ENCODE results near the gene ZBTB4.

The ZBTB4 gene

DNA sequence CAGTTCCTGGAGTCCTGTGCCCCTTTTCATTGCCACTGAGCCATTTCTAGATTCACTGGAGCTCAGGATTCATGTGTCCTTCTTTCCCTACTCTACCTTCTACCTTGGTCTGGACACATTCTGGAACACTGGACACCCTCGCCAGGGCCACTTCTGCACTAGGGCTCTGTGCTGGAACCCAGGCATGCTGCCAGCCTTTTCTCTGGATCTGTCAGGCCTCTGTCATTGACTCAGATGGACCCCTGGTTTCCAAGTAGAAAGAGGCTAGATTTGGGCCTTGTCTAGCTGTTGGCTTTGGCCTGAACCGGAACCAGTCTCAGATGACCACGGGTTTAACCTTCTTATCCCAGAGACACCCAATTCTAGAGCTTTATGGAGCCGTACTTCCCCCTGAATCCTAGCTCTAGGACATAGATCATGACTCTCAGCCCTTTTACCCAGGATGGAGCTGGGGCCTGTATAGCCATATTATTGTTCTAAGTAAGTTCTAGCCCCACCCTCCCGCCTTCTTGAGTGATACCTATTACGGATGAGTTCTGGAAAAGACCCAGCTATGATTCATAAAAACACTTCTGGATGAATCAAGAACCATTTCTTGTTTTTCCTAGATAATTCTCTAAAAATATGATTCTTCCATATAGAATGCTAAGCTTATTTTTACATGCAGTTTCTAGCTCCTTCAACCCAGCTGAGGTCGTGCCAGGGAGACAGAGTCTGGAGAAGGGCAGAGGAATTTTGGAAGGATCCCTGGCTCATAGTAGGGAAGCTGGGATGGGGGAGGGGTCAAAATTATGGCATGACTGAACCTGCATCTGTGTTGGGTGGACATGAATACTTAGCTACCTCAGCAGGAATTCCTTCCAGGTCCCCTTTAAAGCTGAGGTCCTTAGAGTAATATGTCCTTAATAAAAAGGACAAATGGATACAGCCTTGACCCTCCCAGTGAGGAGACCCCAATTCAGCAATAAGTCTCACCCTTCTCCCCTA, 35.6 kb downstream of the ZBTB4 start:
- Histone ChIP-seq H3K9ac (ENCODE audit: low read depth in 1 of 2, low read length in 2 of 2) (no peak overlapping the region), H3K27me3 (ENCODE audit: control insufficient read depth in 1 of 2, insufficient read depth in 2 of 2, low read length in 2 of 2) (peaks cover 35 to 47% of the 10 kb centered on the region in 2 donors)

DNA sequence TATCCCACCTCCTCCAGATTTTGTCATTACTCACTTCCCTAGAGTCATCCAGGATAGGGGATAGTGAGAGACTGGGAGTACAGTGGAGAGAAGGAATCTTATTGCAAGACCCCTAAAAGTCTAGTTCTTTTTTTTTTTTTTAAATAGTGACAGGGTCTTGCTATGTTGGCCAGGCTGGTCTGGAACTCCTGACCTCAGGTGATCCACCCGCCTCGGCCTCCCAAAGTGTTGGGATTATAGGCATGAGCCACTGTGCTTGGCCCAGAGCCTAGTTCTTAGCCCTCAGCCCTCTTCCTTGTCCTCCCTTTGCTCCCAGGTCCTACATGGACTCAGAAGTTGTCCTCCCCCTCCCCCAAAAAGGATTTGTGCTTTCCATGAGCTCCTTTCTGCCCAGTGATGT, 37.3 kb downstream of the ZBTB4 start:
- H3K9ac ChIP-seq (ENCODE audit: low read depth in 1 of 2, low read length in 2 of 2) = no peak overlapping the region
- H3K36me3 ChIP-seq (ENCODE audit: control insufficient read depth in 1 of 2, insufficient read depth in 2 of 2, low read length in 2 of 2) = no peaks in the 10 kb centered on the region
- no peaks in the 10 kb centered on the region for H3K9me3 ChIP-seq (ENCODE audit: control insufficient read depth in 1 of 2, low read length in 2 of 2)
- peaks cover 34 to 52% of the 10 kb centered on the region in 2 donors for H3K27me3 ChIP-seq (ENCODE audit: control insufficient read depth in 1 of 2, insufficient read depth in 2 of 2, low read length in 2 of 2)
- no peak overlapping the region for H3K27ac ChIP-seq (ENCODE audit: low read depth, low read length)
- peaks cover 34 to 42% of the 10 kb centered on the region in 2 donors for H3K4me1 ChIP-seq (ENCODE audit: control insufficient read depth in 1 of 2, insufficient read depth in 2 of 2, low read length in 2 of 2)
- no peak overlapping the region for H3K4me3 ChIP-seq (ENCODE audit: low read depth in 1 of 2, low read length in 2 of 2)

More for the DNA sequence above, 35.6 kb downstream of the ZBTB4 start:
- Histone ChIP-seq H3K4me1 (ENCODE audit: control insufficient read depth in 1 of 2, insufficient read depth in 2 of 2, low read length in 2 of 2) (peaks cover 19 to 29% of the 10 kb centered on the region in 2 donors), H3K27ac (ENCODE audit: low read depth, low read length) (no peak overlapping the region), H3K9me3 (ENCODE audit: control insufficient read depth in 1 of 2, low read length in 2 of 2) (no peaks in the 10 kb centered on the region), H3K4me3 (ENCODE audit: low read depth in 1 of 2, low read length in 2 of 2) (no peak overlapping the region), H3K36me3 (ENCODE audit: control insufficient read depth in 1 of 2, insufficient read depth in 2 of 2, low read length in 2 of 2) (no peaks in the 10 kb centered on the region)

DNA sequence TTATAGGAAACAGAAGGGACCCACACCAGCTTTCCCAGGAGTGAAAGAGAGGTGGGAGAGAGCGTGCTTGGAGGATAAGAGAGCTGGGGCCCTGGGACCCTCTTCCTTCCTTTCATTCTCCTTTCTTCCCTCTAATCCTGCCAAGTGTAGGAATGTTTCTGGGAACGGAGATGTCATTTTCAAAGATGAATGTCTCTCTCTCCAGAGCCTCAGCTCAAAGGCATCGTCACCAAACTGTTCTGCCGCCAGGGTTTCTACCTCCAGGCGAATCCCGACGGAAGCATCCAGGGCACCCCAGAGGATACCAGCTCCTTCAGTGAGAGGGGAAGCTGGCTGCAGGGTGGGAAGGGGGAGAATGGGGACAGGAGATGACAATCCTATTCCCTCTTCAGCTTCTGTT, 38.2 kb downstream of the ZBTB4 start:
- no peak overlapping the region for H3K27ac ChIP-seq (ENCODE audit: low read depth, low read length)
- no peaks in the 10 kb centered on the region for H3K36me3 ChIP-seq (ENCODE audit: control insufficient read depth in 1 of 2, insufficient read depth in 2 of 2, low read length in 2 of 2)
- peaks cover 35 to 45% of the 10 kb centered on the region in 2 donors for H3K4me1 ChIP-seq (ENCODE audit: control insufficient read depth in 1 of 2, insufficient read depth in 2 of 2, low read length in 2 of 2)
- H3K9me3 ChIP-seq (ENCODE audit: control insufficient read depth in 1 of 2, low read length in 2 of 2) = no peaks in the 10 kb centered on the region
- peaks cover 28 to 44% of the 10 kb centered on the region in 2 donors for H3K27me3 ChIP-seq (ENCODE audit: control insufficient read depth in 1 of 2, insufficient read depth in 2 of 2, low read length in 2 of 2)
- no peak overlapping the region for H3K9ac ChIP-seq (ENCODE audit: low read depth in 1 of 2, low read length in 2 of 2)
- H3K4me3 ChIP-seq (ENCODE audit: low read depth in 1 of 2, low read length in 2 of 2) = no peak overlapping the region

DNA sequence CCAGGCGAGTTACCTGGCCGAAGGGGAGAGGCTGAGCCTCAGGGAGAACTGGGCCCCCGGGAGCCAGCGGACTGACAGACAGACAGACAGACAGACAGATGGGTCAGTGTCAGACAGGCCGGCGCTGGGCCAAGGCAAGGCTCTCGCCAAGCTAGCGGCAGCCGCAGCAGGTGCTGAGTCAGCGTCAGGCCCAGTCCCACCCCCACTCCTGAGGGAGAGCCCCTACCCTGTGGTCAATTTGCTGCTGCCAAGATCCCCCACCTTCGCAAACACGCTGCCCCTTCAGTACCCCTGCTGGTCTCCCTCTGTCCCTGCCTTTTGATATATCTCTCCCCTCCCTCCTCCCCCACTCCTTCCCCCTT, 38.6 kb downstream of the ZBTB4 start:
- H3K9me3 ChIP-seq (ENCODE audit: control insufficient read depth in 1 of 2, low read length in 2 of 2) = no peaks in the 10 kb centered on the region
- H3K36me3 ChIP-seq (ENCODE audit: control insufficient read depth in 1 of 2, insufficient read depth in 2 of 2, low read length in 2 of 2) = no peaks in the 10 kb centered on the region
- peaks cover 35 to 43% of the 10 kb centered on the region in 2 donors for H3K4me1 ChIP-seq (ENCODE audit: control insufficient read depth in 1 of 2, insufficient read depth in 2 of 2, low read length in 2 of 2)
- no peak overlapping the region for H3K4me3 ChIP-seq (ENCODE audit: low read depth in 1 of 2, low read length in 2 of 2)
- no peak overlapping the region for H3K27ac ChIP-seq (ENCODE audit: low read depth, low read length)
- H3K27me3 ChIP-seq (ENCODE audit: control insufficient read depth in 1 of 2, insufficient read depth in 2 of 2, low read length in 2 of 2) = peaks cover 28 to 43% of the 10 kb centered on the region in 2 donors
- H3K9ac ChIP-seq (ENCODE audit: low read depth in 1 of 2, low read length in 2 of 2) = no peak overlapping the region

DNA sequence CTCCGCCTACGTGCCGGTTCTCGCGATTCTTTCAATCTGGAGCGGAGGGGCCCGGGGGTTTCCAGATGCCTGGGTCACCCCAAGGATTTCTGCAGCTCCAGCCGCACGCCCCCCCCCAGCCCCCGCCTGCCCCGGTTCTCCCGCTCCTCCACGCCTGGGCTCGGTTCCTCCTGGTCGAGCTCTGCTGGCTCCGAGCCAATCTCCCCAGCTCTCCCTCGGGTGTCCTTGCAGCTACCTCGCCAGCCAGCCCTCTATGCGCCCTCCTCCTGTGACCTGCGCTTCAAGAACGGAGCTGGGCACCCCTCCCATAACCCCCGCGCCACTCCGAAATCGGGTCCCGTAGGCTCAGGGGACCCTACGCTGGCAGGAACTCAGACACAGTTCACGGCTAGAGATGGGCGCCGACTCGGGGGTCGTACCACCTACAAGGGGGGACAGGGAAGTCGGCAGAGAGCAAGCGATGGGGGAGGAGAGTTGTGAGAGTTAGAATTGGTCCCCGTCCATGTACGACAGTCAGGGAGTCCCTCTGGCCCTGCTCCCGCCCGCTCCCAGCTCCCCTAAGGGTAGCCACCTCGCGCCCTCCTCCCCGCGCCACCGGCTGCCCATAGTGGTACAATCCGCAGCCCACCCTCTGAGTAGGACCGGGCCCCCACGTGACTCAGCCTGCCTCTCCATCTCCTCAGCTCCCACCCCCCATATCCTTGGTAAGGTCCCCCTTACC, 39.2 kb downstream of the ZBTB4 start:
- no peak overlapping the region for H3K27ac ChIP-seq (ENCODE audit: low read depth, low read length)
- H3K27me3 ChIP-seq (ENCODE audit: control insufficient read depth in 1 of 2, insufficient read depth in 2 of 2, low read length in 2 of 2) = peaks cover 28 to 43% of the 10 kb centered on the region in 2 donors
- H3K9ac ChIP-seq (ENCODE audit: low read depth in 1 of 2, low read length in 2 of 2) = no peak overlapping the region
- H3K9me3 ChIP-seq (ENCODE audit: control insufficient read depth in 1 of 2, low read length in 2 of 2) = no peaks in the 10 kb centered on the region
- H3K4me1 ChIP-seq (ENCODE audit: control insufficient read depth in 1 of 2, insufficient read depth in 2 of 2, low read length in 2 of 2) = peaks cover 36 to 38% of the 10 kb centered on the region in 2 donors
- H3K4me3 ChIP-seq (ENCODE audit: low read depth in 1 of 2, low read length in 2 of 2) = peak overlapping the region; percentile 21 to 44
- H3K36me3 ChIP-seq (ENCODE audit: control insufficient read depth in 1 of 2, insufficient read depth in 2 of 2, low read length in 2 of 2) = no peaks in the 10 kb centered on the region

DNA sequence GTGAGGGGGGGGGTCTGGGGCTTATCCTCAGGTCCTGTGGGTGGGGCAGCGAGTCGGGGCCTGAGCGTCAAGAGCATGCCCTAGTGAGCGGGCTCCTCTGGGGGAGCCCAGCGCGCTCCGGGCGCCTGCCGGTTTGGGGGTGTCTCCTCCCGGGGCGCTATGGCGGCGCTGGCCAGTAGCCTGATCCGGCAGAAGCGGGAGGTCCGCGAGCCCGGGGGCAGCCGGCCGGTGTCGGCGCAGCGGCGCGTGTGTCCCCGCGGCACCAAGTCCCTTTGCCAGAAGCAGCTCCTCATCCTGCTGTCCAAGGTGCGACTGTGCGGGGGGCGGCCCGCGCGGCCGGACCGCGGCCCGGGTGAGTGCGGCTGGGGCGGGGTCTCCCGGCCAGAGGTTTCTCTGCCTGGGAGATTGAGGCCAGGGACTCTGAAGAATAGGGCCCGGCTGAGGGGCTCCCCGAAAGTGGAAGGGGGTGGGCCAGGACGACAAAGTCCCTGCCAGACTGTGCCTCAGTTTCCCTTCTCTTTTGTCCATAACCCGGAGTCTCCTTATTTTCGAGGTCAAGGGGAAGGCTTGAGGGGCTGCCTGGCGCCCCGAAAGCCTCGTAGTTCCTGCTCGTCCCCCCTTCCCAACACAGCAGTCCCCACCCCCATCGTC, 39.8 kb downstream of the ZBTB4 start, which contains the start of gene FGF11:
Gene FGF11 (plus strand): TSS at position 51 of the 651 bp plus-strand sequence. CDS start 109 bp downstream, at position 160.
- H3K27me3 ChIP-seq (ENCODE audit: control insufficient read depth in 1 of 2, insufficient read depth in 2 of 2, low read length in 2 of 2) = peaks cover 28 to 41% of the 10 kb centered on the region in 2 donors
- H3K4me1 ChIP-seq (ENCODE audit: control insufficient read depth in 1 of 2, insufficient read depth in 2 of 2, low read length in 2 of 2) = peaks cover 36 to 38% of the 10 kb centered on the region in 2 donors
- no peaks in the 10 kb centered on the region for H3K36me3 ChIP-seq (ENCODE audit: control insufficient read depth in 1 of 2, insufficient read depth in 2 of 2, low read length in 2 of 2)
- no peak within 1 kb of the TSS for H3K27ac ChIP-seq (ENCODE audit: low read depth, low read length)
- peak within 1 kb of the TSS; percentile 52 to 55 for H3K4me3 ChIP-seq (ENCODE audit: low read depth in 1 of 2, low read length in 2 of 2)
- no peak within 1 kb of the TSS for H3K9ac ChIP-seq (ENCODE audit: low read depth in 1 of 2, low read length in 2 of 2)
- H3K9me3 ChIP-seq (ENCODE audit: control insufficient read depth in 1 of 2, low read length in 2 of 2) = no peaks in the 10 kb centered on the region

DNA sequence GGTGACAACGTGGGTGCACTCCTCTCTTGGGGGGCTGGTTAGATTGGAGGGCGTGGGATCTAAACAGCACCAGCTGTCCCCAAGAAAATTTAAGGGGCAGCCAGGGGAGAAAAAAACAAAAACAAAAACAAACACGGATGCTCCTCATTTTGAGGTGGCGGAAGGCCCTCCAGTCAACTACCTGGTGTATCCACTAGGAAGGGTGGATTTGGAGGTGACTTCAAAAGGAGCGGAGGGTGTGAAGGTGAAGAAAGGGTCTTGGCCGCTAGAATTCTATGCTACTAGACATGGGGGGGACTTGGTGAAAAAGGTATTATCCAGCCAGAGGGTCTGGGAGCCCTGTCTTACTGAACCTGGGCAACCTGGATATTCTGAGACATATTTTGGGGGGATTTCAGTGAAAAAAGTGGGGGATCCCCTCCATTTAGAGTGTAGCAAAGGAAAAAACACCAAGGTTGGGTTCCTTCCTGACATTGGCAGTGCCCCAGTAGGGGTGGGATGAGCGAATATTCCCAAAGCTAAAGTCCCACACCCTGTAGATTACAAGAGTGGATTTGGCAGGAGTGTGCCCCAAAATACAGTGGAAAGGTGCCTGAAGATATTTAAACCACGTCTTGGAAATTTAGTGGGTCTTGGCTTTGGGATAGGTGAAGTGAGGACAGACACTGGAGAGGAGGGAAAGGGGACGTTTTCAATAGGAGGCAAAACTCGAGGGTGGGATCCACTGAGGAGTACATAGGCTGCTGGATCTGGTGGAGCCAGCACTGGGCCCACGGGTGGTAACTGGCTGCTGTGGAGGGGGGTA, 40.6 kb downstream of the ZBTB4 start:
- peak overlapping the region; percentile 52 to 55 for H3K4me3 ChIP-seq (ENCODE audit: low read depth in 1 of 2, low read length in 2 of 2)
- no peak overlapping the region for H3K9ac ChIP-seq (ENCODE audit: low read depth in 1 of 2, low read length in 2 of 2)
- no peak overlapping the region for H3K27ac ChIP-seq (ENCODE audit: low read depth, low read length)
- peaks cover 36 to 38% of the 10 kb centered on the region in 2 donors for H3K4me1 ChIP-seq (ENCODE audit: control insufficient read depth in 1 of 2, insufficient read depth in 2 of 2, low read length in 2 of 2)
- H3K27me3 ChIP-seq (ENCODE audit: control insufficient read depth in 1 of 2, insufficient read depth in 2 of 2, low read length in 2 of 2) = peaks cover 28 to 34% of the 10 kb centered on the region in 2 donors
- no peaks in the 10 kb centered on the region for H3K9me3 ChIP-seq (ENCODE audit: control insufficient read depth in 1 of 2, low read length in 2 of 2)
- no peaks in the 10 kb centered on the region for H3K36me3 ChIP-seq (ENCODE audit: control insufficient read depth in 1 of 2, insufficient read depth in 2 of 2, low read length in 2 of 2)

DNA sequence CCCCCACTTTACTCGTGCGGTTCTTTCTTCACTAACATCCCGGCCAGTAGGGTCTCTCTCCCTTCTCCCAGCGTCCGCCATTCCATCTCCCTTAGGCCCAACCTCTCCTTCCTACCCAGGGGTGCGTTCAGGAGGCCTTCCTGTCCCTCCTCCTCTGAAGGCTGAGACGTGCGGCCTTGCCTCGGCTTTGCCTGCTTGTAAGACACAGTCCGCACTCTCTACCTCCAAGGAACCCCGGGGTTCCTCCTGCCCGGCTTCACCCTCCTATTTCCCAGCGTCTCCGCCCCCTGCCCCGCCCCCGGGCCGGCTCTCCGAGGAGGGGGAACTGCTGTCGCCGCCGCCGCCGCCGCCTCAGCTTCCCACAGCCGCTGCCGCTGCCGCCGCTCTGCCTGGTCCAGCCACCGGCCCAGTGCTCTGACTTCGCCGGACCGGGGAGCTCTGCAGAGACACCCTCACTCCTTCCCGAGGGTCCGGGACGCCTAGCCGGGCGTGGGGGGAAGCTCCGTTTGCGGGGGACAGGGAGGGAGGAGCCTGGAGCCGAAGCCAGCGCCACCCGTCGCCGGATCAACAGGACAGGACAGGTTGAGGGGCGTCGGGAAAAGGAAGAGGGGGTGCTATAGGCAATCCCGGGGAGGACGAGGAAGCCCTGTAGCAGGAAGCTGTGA, 41.3 kb downstream of the ZBTB4 start:
- Histone ChIP-seq H3K9ac (ENCODE audit: low read depth in 1 of 2, low read length in 2 of 2) (no peak overlapping the region), H3K36me3 (ENCODE audit: control insufficient read depth in 1 of 2, insufficient read depth in 2 of 2, low read length in 2 of 2) (no peaks in the 10 kb centered on the region), H3K27me3 (ENCODE audit: control insufficient read depth in 1 of 2, insufficient read depth in 2 of 2, low read length in 2 of 2) (peaks cover 28 to 33% of the 10 kb centered on the region in 2 donors), H3K27ac (ENCODE audit: low read depth, low read length) (no peak overlapping the region), H3K9me3 (ENCODE audit: control insufficient read depth in 1 of 2, low read length in 2 of 2) (no peaks in the 10 kb centered on the region), H3K4me3 (ENCODE audit: low read depth in 1 of 2, low read length in 2 of 2) (peak overlapping the region; percentile 52 to 57), H3K4me1 (ENCODE audit: control insufficient read depth in 1 of 2, insufficient read depth in 2 of 2, low read length in 2 of 2) (peaks cover 36 to 38% of the 10 kb centered on the region in 2 donors)

DNA sequence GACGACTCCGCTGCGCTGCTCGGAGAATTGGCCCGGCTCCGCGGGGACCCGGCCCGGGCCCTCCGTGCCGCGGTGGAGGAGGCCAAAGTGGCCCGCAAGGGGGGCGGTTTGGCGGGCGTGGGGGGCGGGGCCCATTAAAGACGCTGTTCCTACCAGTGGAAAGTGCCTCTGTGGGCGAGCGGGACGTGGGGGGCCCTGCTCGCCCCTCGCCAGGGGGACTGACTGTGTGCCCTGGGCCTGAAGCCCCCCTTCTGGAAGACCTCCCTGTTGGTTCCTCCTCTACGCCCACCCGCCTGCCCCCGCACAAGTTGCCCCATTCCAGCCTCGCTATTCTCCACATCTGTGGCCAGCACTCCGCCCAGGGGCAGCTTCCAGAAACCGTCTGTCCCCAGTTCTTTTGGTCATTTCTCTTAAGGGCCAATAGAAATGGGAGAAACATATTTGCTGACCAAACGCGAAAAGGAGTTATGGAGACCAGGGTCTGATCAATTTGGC, 42.0 kb downstream of the ZBTB4 start:
- Histone ChIP-seq H3K4me3 (ENCODE audit: low read depth in 1 of 2, low read length in 2 of 2) (peak overlapping the region; percentile 57 to 69), H3K27ac (ENCODE audit: low read depth, low read length) (no peak overlapping the region), H3K36me3 (ENCODE audit: control insufficient read depth in 1 of 2, insufficient read depth in 2 of 2, low read length in 2 of 2) (no peaks in the 10 kb centered on the region), H3K9me3 (ENCODE audit: control insufficient read depth in 1 of 2, low read length in 2 of 2) (no peaks in the 10 kb centered on the region), H3K27me3 (ENCODE audit: control insufficient read depth in 1 of 2, insufficient read depth in 2 of 2, low read length in 2 of 2) (peaks cover 28 to 33% of the 10 kb centered on the region in 2 donors), H3K4me1 (ENCODE audit: control insufficient read depth in 1 of 2, insufficient read depth in 2 of 2, low read length in 2 of 2) (peaks cover 36 to 38% of the 10 kb centered on the region in 2 donors), H3K9ac (ENCODE audit: low read depth in 1 of 2, low read length in 2 of 2) (peak overlapping the region in 1 of 2 donors; percentile 76)
